Heart right ventricle (tissue), 16 donors: Measurements from ENCODE around the gene SKAP1. TPM values are rescaled to one million over a fixed set of nuclear protein-coding genes. Genes with fewer than 3 reads are reported as not detected.

Source experiments
- ATAC-seq, 8 donors: fragments of 200-7000 bp; cut with Tn5 transposase; one replicate each; pipeline ENCODE4 v1.9.1; 2020; ENCODE audit warnings: mild to moderate bottlenecking in 8 of 8, moderate library complexity in 8 of 8, moderate number of reproducible peaks in 1 of 8
- DNase-seq, 2 donors: peaks; one replicate each; pipeline ENCODE4 v3.0.0-alpha.2; 2020
- H3K27ac ChIP-seq, 10 donors: fragments of 200-600 bp; sonication (generic) in 2 of 10; one replicate each; pipeline versions ENCODE4 v1.5.0 to v1.8.0; 2020 to 2022; ENCODE audit warnings: mild to moderate bottlenecking in 3 of 10
- H3K27me3 ChIP-seq, 7 donors: fragments of 200-600 bp; one replicate each; pipeline ENCODE4 v1.8.0; 2021 to 2022; ENCODE audit warnings: mild to moderate bottlenecking in 2 of 7
- H3K36me3 ChIP-seq, 9 donors: fragments of 200-600 bp; sonication (generic) in 1 of 9; one replicate each; pipeline versions ENCODE4 v1.5.0 to v1.8.0; 2020 to 2022; ENCODE audit warnings: mild to moderate bottlenecking in 2 of 9
- H3K4me1 ChIP-seq, 9 donors: fragments of 200-600 bp; sonication (generic) in 1 of 9; one replicate each; pipeline versions ENCODE4 v1.5.0 to v1.8.0; 2020 to 2022; ENCODE audit warnings: mild to moderate bottlenecking in 4 of 9
- H3K4me3 ChIP-seq, 10 donors: fragments of 200-600 bp; sonication (generic) in 2 of 10; one replicate each; pipeline versions ENCODE4 v1.5.0 to v1.8.0; 2020 to 2022; ENCODE audit warnings: mild to moderate bottlenecking in 7 of 10, moderate library complexity in 2 of 10
- H3K9me3 ChIP-seq, 11 donors: fragments of 200-600 bp in 10 of 11; sonication (generic) in 2 of 11; one replicate each; pipeline versions ENCODE4 v1.5.0 to v1.8.0; 2013 to 2022; ENCODE audit warnings: mild to moderate bottlenecking in 2 of 11, control low read depth in 1 of 11, moderate library complexity in 1 of 11
- CTCF ChIP-seq, 9 donors: fragments of 200-600 bp; sonication (generic) in 2 of 9; IDR thresholded peaks; one replicate each; pipeline versions ENCODE4 v1.5.0 to v1.8.0; 2021 to 2022; ENCODE audit warnings: antibody characterized with exemption in 9 of 9, mild to moderate bottlenecking in 5 of 9, moderate library complexity in 1 of 9
- WGBS, 2 donors: extraction: QIAGEN DNeasy Blood & Tissue Kit; methylation state at CpG; one replicate each; pipeline ENCODE4 v1.1.7; 2013; ENCODE audit warnings: inconsistent platforms in 1 of 2; 5-methylcytosine and 5-hydroxymethylcytosine counted together
- intact Hi-C, 10 donors: fragments of 100-400 bp; cut with DNase I; formaldehyde crosslinking; loops; one replicate each; pipeline versions ENCODE4 v1.11.1 to v1.14.2; 2022
- polyA plus RNA-seq, 2 donors: library from polyadenylated mRNA; stranded (reverse); fragments of 200-250 nt; gene quantifications; one replicate each; pipeline ENCODE4 v1.2.3, GENCODE V29; 2013
- total RNA-seq, 10 donors: library from RNA; stranded (reverse); fragmentation: NEBNext Ultra II Directional in 3 of 10; extraction: Animal tissue kit (Norgen Biotek cat#: 25700) in 3 of 10; gene quantifications; one replicate each; pipeline versions ENCODE4 v1.2.1 to v1.2.4, GENCODE V29; 2021 to 2023
- donor health status: Arrhythmogenic right ventricular cardiomyopathy.
- donor health status: ischemic (EF 13 %, LVEDD 7.1; RV severe dilation, severe dysfunction).
- donor health status: healthy with polysubstance abuse.
- donor health status: DM: no; HTN: yes; CAD: no.
- donor health status: DM: no; HTN: no; CAD: no.
- donor health status: ischemic (EF 25% LVEDD 6.9; RV normal size, moderate dysfunction).
- donor health status: ischemic (EF 25% LVEDD 5.7; RV mildly dilated, moderate dysfunction).
- donor health status: healthy.
- donor health status: DM: yes; HTN: yes; CAD: no.
- donor health status: Ischemic cardiomyopathy.
- donor health status: ischemic (EF 35%, LVEDD 5.7; RV mildly dilated, moderate dysfunction).
- donor health status: nonischemic (EF 11% LVEDD 7.7; RV severe dilation, severe dysfunction).
- donor health status: DM: yes; HTN: yes; CAD: no.
- donor health status: PGD.
- donor health status: ischemic (EF 29% LVEDD 5.4; RV normal size, mild dysfunction).
- donor health status: nonischemic (EF 23%, LVEDD 6.1; RV moderate dilation, normal function).

The SKAP1 gene
- total and polyA plus RNA-seq, 12 donors = 0.33 to 1.7 (median 0.75) TPM; not detected in 5

GRCh38 chr17:48444516-48445247, 14.7 kb upstream of the SKAP1 start:
- no peak for TF ChIP-seq CTCF (IDR thresholded peaks at IDR 0.05)
- no peaks in the 10 kb centered on the region for H3K36me3 ChIP-seq
- H3K27me3 ChIP-seq = peaks cover 0 to 69% (median 37%) of the 10 kb centered on the region in 7 donors
- H3K9me3 ChIP-seq = no peaks in the 10 kb centered on the region
- ATAC-seq = no peak
- no peak overlapping the region for H3K4me3 ChIP-seq
- intact Hi-C loops = no loop called here
- WGBS, 2 donors = 71 to 73% methylated on average over 22 of the region's 22 CpGs
- peak overlapping the region in 1 of 10 donors; percentile 26 for H3K27ac ChIP-seq
- H3K4me1 ChIP-seq = peaks cover 0 to 39% (median 0%) of the 10 kb centered on the region in 9 donors
- no peak for DNase-seq

- peaks cover 0 to 49% (median 0%) of the 10 kb centered on the region in 9 donors for H3K4me1 ChIP-seq
- no peak for DNase-seq
- intact Hi-C loops = no loop called here
- peaks cover 0 to 64% (median 42%) of the 10 kb centered on the region in 7 donors for H3K27me3 ChIP-seq
- no peaks in the 10 kb centered on the region for H3K36me3 ChIP-seq
- no peaks in the 10 kb centered on the region for H3K9me3 ChIP-seq
- H3K4me3 ChIP-seq = no peak overlapping the region
- no peak overlapping the region for H3K27ac ChIP-seq
- no peak for TF ChIP-seq CTCF (IDR thresholded peaks at IDR 0.05)
- WGBS, 2 donors = 93 to 95% methylated on average over 5 of the region's 5 CpGs
- ATAC-seq = no peak
Observed at GRCh38 chr17:48443712-48444111, 13.7 kb upstream of the SKAP1 start.

GRCh38 chr17:48442819-48443218, 12.8 kb upstream of the SKAP1 start:
- intact Hi-C loops = no loop called here
- H3K27me3 ChIP-seq = peaks cover 0 to 62% (median 38%) of the 10 kb centered on the region in 7 donors
- no peak for ATAC-seq

GRCh38 chr17:48441862-48442261, 11.8 kb upstream of the SKAP1 start:
- Histone ChIP-seq H3K4me1 (peaks cover 0 to 52% (median 0%) of the 10 kb centered on the region in 9 donors), H3K9me3 (no peaks in the 10 kb centered on the region), H3K27ac (peak overlapping the region in 1 of 10 donors; percentile 62), H3K36me3 (no peaks in the 10 kb centered on the region), H3K4me3 (no peak overlapping the region), H3K27me3 (peaks cover 0 to 65% (median 48%) of the 10 kb centered on the region in 7 donors)
- intact Hi-C loops = no loop called here
- 90 to 92% methylated on average over 4 of the region's 4 CpGs for WGBS, 2 donors
- no peak for DNase-seq
- no peak for ATAC-seq
- no peak for TF ChIP-seq CTCF (IDR thresholded peaks at IDR 0.05)

More at GRCh38 chr17:48442819-48443218, 12.8 kb upstream of the SKAP1 start:
- H3K27ac ChIP-seq = peak overlapping the region in 1 of 10 donors; percentile 62
- H3K36me3 ChIP-seq = no peaks in the 10 kb centered on the region
- peaks cover 0 to 52% (median 0%) of the 10 kb centered on the region in 9 donors for H3K4me1 ChIP-seq
- H3K4me3 ChIP-seq = no peak overlapping the region
- WGBS, 2 donors = 76 to 79% methylated on average over 3 of the region's 3 CpGs
- no peak for DNase-seq
- TF ChIP-seq CTCF (IDR thresholded peaks at IDR 0.05) = no peak
- no peaks in the 10 kb centered on the region for H3K9me3 ChIP-seq
